ENCODE data around the gene MAF. TPM values are rescaled to one million over a fixed set of nuclear protein-coding genes. Genes with fewer than 3 reads are reported as not detected.

Gene MAF
- total RNA-seq, 1 experiment from 2014 or later: 4.9 TPM

GRCh38 chr16:79603055-79603454 is 2.5 kb upstream of the MAF start:
- Mint-ChIP-seq H3K4me1 (peaks cover 12 to 17% of the 10 kb centered on the region in 2 experiments), H3K27ac (no peak overlapping the region)
- H3K23ac ChIP-seq (ENCODE audit: insufficient read length, low read depth, low read length): no peak overlapping the region

More at GRCh38 chr16:79603055-79603454, 2.5 kb upstream of the MAF start:
- H3K4me3 Mint-ChIP-seq: no peak overlapping the region
- no peak overlapping the region for H3K9ac ChIP-seq (ENCODE audit: extremely low read depth, insufficient read length, low read length)
- no peak overlapping the region for H4K91ac ChIP-seq (ENCODE audit: insufficient read length, low read depth, low read length)
- H4K8ac ChIP-seq (replicated peaks; ENCODE audit: insufficient read length, low read depth, low read length): no peak overlapping the region
- no peak for DNase-seq
- no peak overlapping the region for H2AFZ ChIP-seq (ENCODE audit: low read length)
- no peak overlapping the region for H3K18ac ChIP-seq (ENCODE audit: insufficient read length, low read depth, low read length)
- H3K56ac ChIP-seq (ENCODE audit: insufficient read length, low read depth, low read length): no peak overlapping the region
- no peak overlapping the region for H2BK15ac ChIP-seq (ENCODE audit: low read depth, low read length)
- H2AK5ac ChIP-seq (ENCODE audit: insufficient read length, low read length): no peak overlapping the region
- WGBS (ENCODE audit: extremely low coverage, insufficient read length, low lambda C conversion rate): no CpG with 5 or more reads among the region's 2 CpGs
- H3K4me2 ChIP-seq (ENCODE audit: insufficient read depth, insufficient read length, low read length): no peak overlapping the region
- no peaks in the 10 kb centered on the region for H4K20me1 ChIP-seq (ENCODE audit: control insufficient read depth, insufficient read depth, insufficient read length)
- no peaks in the 10 kb centered on the region for H3K79me2 ChIP-seq (ENCODE audit: insufficient read depth, low read length)
- no peaks in the 10 kb centered on the region; the same call in 1 of the 2 replicates for H3K27me3 ChIP-seq (ENCODE audit: insufficient read depth, low read length)
- TF ChIP-seq CTCF (conservative IDR thresholded peaks at IDR 0.05): no peak
- H4K5ac ChIP-seq (ENCODE audit: insufficient read length, low read depth, low read length): no peak overlapping the region
- no peaks in the 10 kb centered on the region for H3K9me3 ChIP-seq (ENCODE audit: control insufficient read depth, low read depth, low read length)
- H3K23me2 ChIP-seq (ENCODE audit: insufficient read length, low read depth, low read length, poor library complexity, severe bottlenecking): peaks cover 20% of the 10 kb centered on the region
- H3K9me3 Mint-ChIP-seq: no peaks in the 10 kb centered on the region
- no peaks in the 10 kb centered on the region for H3K79me1 ChIP-seq (ENCODE audit: insufficient read depth, low read depth, low read length, poor library complexity, severe bottlenecking)
- H3K4ac ChIP-seq (ENCODE audit: low read depth, low read length): no peak overlapping the region
- H2BK12ac ChIP-seq (ENCODE audit: insufficient read length, low read depth, low read length): no peak overlapping the region
- H3K27me3 Mint-ChIP-seq (ENCODE audit: low read depth): peaks cover 12% of the 10 kb centered on the region
- H2BK120ac ChIP-seq (ENCODE audit: low read depth, low read length, poor library complexity, severe bottlenecking): no peak overlapping the region
- no peaks in the 10 kb centered on the region for H3K4me1 ChIP-seq (ENCODE audit: insufficient read depth, low read length)
- H2BK5ac ChIP-seq (ENCODE audit: insufficient read length, low read length): no peak overlapping the region
- H3T11ph ChIP-seq (ENCODE audit: low read length): no peak overlapping the region
- H3K14ac ChIP-seq (ENCODE audit: insufficient read depth, low read length): no peak overlapping the region
- no peaks in the 10 kb centered on the region; a peak in 1 of 7 replicates for H3K36me3 Mint-ChIP-seq (ENCODE audit: insufficient read depth in 1 of 3, low read depth in 3 of 3)
- no peak overlapping the region for H2BK20ac ChIP-seq (ENCODE audit: low read depth, low read length, poor library complexity, severe bottlenecking)
- H3K27ac ChIP-seq (ENCODE audit: insufficient read length, low read depth, low read length): no peak overlapping the region
